ENCODE measurements around the gene ABHD14A.

The ABHD14A gene

DNA sequence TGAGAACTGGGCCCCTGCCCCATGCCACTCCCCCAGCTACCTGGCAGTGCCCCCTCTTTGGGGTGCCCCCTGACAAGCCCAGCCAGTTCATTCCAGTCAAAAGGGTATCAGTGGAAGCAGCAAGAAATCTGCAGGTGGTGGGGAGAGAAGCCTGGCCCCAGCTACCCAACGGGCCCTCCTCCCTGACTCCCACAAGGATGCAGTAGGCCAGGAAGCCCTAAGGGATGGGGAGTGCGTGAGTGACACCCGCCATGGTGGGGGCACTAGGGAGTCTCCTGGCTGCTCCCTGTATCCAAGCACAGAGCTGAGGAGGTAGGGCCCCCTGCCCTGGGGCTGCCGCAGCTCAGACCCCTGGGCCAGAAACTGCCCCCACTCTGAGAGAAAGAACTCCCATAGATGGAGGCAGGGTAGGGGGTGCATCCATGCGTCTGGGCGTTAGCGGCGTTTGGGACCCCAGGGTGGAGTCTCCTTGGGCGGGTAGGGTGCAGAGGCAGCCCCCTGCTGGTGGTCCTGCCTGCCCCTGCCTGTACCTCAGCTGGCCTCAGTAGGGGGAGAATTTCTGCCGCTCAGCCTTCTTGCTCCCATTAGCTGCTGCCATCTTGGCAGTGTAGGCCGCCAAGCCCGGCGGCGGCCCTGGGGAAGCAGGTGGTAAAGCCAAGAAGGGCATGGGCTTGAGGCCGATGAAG, 17.2 kb upstream of the ABHD14A start:
- DNase-seq = no peak

DNA sequence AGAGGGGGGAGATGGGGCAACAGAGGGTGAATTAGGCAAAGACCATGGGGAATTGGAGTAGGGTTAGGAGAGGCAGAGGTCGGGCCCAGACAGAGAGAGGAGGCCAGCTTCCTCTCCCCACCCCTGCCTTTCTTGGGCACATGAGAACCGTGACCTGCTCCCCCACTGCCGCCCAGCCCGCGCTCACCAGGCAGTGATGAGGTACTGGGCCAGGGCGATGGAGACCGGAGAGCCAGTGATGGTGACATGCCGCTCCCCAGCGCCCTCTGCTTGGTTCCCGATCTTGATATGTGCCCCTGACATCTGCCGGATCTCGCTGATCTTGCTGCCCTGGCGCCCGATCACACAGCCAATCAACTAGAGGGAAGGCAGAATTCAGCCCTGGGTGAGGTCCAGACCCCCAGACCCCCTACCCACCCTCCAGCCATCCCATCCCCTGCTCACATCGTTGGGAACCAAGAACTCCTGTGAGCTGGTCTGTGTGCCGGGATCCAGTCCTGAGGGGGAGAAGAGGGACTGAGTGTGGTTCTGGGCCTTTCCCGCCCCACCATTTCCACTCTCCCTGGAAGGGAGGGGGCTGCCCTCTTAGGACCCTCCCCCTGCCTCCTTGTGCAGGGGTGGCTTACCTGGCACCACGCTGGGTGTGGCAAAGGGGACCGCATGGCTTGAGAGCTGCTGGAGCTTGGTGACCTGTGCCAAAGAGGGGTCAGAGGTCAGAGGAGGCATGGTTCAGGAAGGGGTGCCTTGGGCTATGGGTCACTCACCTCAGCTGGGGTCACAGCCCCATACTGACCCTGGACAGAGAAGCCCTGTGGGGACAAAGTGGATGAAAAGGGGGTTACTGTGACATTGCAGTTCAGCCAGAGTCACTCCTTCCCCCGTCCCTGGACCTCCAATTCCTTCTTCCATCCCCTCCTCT, 16.0 kb upstream of the ABHD14A start:
- no peak for DNase-seq

DNA sequence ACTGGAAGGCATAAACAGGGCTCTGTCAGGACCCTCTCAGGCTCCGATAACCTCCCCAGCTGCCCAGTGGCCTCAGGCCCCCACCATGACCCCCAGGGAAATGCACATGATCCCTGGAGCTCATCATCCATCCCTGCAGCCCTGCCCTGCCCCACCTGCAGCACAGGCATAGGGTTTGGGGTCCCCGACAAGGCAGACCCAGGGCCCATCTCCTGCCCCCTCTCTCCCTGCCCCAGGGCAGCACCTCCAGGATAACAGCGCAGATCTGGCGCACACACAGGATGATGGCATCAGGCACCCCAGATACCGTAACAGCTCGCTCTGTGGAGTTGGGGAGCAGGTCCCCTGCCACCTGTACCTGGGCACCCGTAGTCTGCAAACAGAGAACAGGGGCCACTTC, 15.2 kb upstream of the ABHD14A start:
- no peak for DNase-seq

DNA sequence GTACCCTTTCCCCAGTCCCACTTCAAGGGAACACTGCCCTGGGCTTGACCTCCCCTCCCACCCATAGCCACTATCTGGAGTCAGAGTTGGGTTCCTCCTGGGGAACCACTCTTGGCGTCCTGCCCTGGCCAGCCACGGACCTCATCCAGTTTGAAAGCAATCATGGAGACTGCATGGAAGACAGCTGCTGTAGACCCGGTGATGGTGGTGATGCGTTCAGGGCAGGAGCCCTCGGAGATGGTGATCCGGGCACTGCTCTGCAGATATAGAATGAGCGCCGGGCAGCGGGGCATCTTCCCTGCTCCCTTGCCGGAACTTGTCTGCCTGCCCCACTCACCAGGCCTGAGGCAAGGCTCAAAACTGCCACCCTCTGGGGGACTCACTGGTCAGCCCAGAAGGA, 14.5 kb upstream of the ABHD14A start:
- no peak for DNase-seq

DNA sequence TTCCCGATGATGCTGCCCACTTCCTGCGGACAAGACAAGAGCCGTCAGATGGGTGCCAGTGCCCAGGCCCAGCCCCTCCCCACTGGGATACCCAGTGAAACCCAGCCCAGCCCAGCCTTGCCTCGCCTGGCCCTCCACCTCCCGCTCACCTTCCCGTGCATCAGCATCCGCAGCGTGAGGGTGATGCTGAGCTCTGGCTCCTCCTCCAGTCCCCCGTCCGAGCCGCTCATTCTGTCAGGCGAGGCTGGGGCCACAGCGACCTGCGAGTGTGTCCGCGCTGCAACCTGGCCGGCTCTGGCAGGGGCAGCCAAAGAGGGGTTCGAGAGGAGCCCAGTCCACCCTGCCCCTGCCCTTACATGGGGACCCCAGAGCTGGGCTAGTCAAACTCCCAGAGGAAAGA, 13.9 kb upstream of the ABHD14A start:
- no peak for DNase-seq

DNA sequence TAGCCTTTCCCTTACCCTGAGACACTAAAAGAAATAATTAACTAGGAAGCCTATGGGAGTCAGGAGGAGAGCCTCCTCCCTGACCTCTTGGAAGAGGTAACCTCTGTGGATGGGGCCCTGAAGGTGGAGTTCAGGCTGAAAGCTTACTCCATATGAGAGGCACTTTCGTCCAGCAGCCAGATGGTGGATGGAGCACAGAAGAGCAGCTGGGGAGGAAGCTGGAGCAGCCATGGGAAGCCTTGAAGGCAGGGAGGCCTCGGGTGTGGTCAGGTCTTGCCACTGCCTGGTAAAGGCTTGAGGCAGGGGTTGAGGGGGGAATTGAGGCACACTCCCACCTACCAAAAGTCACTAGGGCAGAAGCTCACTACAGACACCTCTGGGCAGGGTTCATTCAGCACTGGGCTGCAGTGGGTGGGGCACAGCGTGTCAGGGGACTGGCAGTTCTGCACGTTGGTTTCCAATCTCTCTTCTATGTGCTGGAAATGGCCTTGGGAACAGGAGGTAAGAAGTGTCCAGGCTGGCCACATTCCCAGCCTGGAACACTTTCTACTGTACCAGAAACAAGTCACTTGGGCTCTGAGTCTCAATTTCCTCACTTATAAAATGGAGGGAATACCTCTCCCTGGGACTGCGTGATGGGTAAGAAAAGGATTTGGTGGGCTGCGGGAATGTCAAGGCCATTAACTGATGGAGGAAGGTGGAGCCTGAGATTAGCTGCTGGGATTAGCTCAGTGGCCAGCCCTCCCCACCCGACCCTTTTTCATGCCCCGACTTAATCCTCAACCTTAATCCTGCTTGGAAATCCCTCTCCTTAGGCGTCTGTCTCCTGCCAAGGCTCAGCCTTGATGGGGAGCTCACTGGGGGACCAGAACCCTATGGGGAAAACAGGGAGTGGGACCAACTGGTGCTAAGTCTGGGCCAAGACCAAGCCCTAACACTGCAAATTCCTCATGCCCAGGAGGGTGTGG, 13.0 kb upstream of the ABHD14A start:
- DNase-seq = no peak

DNA sequence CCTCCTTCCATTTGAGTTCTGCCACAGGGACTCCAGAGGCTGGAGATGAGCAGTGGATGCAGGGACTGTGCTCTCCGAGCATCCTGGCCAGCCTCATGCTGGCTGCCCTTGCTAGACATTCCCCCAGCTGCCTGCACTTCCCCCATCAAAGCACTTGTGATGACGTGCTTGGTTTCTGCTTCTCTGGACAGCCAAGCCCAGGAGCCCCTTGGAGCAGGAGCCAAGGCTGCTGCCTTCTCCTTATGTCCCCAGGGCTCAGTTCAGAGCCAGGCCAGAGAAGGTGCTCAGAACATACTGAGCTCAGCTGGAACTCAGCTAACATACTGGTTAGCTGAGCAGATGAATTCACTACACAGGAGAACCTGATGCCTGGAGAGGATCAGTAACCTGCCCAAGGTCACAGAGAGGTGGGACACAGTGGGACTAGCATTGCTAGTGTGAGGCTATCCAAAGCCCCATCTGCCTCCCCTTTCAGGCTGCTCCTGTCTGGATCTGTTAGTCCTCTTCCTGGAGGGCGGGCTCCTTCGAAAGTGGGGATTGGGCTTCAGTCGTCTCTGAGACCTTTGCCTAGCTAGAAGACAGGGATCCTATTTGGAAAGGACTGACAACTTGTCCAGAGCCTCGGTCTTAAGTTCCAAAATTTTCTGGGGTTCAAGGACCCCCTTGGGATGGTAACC, 11.9 kb upstream of the ABHD14A start:
- DNase-seq = no peak

DNA sequence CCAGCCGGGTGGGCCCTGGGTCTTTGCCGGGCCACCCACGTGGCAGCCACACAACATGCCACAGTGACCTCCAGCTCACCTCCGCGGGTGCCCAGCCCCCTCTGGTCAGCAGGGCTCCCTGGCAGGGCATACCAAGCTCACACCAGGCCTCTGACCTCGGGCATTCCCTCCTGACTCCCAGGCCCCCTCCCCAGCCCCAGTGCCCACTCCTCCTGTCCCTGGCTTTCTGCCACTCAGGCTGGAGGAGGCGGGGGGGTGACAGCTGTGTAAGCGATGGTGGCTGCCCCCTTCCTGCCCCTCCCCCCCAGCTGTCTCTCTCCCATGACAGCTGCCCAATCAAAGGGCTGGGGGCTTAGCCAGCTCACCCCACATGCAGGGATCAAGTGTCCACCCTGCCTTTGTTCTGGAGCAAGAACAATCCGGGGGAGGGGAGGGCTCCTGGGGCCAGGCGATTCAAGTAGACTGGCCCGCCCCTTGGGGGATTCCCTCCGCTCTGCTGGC, 10.9 kb upstream of the ABHD14A start:
- DNase-seq = no peak

DNA sequence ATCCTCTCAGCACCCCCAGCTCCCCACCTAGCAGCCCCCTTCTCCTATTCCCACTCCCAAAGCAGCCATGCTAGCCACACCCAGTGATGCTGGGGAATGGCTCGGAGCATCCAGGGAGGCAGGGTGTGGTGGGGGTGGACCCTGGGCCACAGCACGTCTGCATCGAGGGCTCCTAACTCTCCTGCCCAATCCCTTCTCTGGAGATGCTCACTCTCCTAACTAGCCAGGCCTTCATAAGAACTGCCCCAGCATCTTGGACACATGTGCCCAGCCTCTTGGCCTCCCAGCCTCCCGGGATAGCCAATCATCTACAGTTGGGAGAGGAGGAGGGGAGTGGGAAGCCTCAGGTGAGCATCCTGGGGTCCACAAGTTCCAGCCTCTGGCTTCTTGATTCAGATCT, 10.3 kb upstream of the ABHD14A start:
- no peak for DNase-seq

DNA sequence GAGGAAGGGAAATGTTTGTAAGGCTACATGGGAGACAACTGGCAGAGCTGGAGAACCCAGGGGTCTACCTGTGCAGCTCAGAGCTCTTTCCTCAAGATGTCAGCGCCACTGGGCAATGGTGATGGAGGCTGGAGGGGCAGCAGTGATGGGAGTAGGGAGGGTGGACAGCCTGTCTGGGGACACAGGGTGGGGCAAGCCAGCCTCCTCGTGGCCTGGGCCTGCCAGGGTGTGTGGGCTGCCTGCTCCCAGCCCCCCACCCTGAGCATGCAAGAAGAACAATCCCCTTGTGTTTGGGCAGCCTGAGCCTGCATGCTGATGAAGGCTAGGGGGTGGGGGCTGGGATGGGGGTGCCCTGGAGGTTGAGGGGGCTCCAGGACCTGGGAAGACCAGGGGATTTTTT, 8.8 kb upstream of the ABHD14A start:
- DNase-seq = no peak

DNA sequence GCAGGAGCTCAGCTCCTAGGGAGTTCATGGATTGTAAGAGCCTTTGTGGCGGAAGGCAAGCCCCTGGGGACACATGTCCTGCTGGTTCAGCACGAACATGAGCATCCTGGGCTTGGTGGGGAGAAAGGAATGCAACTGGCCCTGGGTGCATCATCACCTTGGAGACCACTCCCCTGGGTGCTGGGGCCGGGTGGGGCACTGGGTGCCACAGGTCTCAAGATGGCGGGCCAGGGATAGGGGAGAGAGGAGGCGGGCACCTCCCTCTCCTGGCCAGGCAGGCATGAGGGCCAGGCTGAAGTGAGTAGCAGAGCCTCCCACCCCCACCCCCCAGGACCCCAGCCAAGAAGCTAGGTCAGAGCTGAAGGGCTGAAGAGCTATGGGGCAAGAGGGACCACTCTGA, 8.4 kb upstream of the ABHD14A start:
- DNase-seq = no peak

DNA sequence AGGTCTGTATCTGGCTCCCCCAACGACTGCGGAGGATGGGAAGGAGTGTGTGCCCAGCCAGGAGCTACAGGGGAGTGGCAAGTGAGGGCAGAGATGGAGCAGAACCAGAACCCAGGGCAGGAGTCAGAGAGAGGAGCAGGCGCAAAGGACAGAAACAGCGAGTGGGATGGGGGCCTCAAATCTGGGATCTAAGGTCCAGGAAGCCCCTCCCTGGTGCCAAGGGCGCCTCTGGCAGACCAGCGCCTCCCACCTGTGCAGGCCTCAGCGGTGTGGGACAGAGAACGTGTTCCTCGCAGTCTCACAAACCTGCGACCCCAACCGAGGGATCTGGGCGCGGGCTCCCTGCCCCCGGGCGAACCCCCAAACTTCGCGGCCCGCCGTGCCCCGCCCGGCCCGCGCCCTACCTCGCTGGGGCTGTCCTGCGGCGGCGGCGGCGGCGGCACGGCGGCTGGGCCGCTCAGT, 7.9 kb upstream of the ABHD14A start:
- peak; percentile 76 for DNase-seq

DNA sequence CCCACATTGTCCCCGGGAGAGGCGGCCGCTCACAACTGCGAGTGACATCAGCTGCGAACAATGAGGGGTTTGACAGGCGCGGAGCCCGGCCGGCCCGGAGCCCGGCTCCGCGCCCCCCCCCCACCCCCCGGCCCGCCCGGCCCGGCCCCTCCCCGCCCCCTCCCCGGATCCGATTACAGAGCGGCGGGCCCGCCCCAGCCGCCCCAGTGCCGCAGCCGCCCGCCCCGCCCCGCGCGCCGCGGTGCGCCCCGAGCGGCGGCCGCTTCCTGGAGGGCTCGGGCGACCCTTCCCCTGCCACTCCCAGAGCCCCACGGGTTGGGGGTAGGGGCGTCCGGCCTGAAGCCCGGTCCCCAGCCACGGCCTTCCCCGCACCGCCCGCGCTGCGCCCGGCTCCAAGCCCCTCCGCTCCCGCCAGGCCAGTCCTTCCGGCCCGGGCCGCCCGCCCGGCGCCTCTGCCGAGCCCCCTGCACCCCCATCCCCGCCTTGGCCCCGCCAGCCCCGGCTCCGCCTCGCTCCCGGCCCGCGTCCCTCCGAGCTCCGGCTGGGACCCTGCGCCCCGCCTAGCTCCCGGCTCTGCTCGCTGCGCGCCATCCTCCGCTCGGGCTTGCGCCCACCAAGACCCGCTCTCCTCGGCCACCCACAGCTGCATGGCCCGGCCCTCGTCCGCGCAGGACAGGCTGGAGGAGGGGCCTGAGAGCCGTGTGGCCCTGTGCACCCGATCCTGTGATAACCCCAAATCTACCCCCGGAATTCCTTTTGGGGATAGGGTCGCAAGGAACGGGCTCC, 7.3 kb upstream of the ABHD14A start, which contains the start of gene PCBP4:
PCBP4 (minus strand) TSS at position 71 of the 786 bp plus-strand sequence. CDS start 6,214 bp downstream, outside the sequence.
- DNase-seq = peak; percentile 73

DNA sequence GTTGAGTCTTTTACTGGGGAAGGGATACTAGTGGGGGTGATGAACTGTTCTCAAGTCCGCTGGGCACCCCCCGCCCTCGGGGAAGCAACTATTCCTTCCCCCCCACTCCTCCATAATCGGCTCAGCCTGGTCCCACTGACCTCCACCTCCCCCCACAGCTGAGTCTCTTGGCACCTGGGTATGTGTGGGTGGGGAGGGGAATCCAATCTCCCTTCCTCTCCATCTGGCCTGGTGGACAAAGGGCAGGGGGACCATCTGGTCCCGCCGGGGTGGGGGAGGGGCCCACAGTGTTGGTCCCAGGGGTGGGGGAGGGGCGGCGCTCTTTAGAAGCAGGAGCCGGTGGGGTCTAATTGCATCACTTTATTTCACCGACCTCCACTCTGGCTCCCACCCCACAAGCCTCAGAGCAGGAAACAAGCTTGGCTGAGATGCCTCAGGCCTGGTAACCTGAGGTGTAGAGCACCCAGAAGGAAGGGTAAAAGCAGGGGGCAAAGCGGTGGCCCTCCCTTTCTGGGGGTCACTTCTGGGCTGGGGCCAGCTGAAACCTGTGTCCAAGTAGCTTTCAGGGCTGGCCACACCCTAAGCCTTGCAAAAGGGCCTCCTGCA, 6.6 kb upstream of the ABHD14A start:
- DNase-seq = no peak

DNA sequence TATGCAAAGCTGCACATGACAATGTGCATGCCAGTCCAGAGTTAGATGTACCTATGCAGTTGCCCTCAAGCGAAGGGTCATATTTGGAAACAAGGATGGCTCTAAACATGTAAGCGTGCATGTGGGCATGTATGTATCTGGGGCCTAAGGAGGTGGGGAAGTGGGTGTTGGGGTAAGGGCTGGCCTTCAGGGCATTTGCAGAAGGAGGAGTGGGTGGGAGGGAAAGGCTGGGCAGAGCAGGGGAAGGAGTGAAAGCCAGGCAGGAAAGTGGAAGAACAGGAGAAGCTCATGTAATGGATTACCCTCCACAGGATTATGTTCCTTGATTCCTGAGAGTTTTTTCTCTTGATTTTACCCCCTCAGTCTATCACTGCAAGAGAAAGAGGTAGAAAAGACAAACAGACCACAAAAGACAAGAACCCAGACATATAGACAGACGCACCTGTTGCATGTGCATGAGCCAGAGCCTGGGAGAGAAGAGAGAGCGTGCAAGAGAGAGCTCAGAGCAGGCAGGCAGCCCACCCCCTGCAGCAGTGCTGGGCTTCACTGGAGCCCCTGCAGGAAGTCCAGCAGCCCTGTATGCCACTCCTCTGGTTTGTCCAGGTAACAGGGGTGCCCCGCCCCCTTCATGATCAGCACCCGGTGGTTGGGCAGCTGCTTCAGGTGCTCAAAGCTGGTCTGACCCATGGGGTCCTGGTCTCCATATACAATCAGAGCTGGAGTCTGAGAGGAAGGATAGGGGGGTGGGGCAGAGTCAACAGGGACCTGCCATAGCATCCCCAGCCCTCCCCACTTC, 5.8 kb upstream of the ABHD14A start:
- no peak for DNase-seq

DNA sequence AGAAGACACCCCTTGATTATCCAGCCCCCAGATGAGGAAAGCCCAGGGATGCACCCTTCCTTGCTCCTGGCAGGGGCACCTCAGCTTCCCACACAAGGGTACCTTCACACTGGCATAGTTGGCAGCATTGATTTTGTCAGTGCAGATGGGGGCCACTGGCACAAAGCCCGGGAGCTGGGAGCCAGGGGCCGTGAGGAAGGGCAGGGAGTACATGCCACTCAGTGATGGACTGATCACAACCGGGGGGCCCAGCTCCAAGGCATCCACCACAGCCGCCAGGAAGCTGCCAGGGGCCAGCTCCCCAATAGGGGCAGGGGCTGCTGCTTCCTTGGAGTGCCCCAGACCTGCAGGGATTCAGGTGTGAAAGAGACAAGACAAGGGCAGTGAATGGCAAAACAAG, 5.0 kb upstream of the ABHD14A start:
- no peak for DNase-seq

DNA sequence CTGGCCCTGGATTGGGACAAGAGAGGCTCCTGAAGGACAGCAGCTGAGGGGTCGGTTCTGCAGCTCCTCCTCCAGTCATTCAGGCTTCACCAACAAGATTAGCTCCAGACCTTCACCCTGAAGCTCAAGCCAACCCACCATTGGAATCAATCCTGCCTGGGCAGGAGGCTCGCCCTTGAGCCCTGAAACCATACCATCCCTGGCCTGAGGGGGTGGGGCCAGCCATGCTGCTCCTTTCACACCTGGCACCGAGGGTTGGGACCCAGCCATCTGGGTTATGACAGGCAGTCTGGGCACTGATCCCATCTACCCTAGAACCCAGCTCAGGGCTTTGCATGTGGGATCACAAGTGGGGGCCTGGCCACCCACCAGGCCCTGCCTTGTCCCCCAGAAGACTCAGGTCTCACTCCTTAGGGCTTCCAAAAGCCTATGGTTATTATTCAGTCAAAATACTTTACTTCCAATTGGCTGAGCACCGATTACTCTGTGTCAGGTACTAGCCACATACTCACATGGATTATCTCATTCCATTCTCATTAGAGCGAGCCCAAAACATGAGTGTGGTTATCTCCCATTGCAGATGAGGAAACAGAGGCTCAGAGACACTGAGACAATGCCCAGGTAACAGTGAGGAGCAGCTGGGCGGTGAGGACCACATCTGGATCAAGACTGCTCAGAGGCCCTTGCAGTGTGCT, 4.1 kb upstream of the ABHD14A start:
- no peak for DNase-seq

DNA sequence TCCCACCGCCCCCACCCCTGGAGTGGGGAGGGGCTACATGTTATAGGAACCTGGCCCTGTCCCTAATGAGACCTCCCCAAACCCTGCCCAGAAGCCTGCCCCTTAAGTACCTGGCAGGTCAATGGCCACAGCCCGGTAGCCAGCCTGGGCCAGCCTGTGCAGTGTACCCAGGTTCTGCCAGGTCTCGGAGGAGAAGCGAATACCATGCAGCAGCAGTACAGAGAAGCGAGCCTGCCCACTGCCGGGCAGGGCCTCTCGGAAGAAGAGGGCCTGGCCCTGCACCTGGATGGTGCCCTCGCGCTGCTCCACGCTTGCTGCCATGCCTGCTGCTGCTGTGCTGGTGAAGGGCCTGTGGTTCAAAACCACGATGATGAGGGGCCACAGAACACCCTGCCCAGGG, 3.5 kb upstream of the ABHD14A start:
- DNase-seq = no peak

DNA sequence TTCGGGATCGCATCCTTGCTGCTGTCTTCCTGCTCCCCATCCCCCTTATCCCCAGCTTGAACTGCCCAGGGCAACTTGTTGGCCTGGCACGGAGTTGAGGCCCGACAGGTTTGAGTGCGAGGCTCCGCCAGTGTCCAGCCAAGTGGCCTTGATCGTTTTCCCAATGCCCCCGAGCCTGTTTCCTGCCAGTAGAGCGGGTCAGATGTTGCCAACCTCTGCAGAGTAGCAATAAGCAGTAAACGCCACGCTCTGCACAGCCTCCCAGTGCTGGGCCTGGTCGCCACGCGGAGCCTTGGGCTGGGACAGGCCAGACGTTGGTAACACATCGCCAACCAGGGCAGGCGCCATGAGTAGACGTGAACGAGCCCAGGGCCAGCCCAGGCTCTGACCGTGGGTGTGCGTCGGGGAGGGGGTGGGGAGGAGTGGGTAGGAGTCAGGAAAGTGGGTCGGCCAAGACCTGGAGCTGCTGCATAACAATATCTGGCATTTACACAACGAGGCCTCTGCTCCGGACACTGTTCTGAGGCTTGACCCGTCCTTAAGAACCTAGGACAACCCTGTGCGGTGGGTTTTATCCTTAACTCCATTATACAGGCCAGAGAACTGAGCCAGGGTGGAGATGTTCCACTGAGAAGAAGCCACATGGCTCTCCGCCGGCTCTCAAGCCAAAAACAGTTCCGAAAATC, 444 bp upstream of the ABHD14A start:
- no peak for DNase-seq

Data from activated CD8-positive, alpha-beta memory T cell treated with anti-CD3 and anti-CD28 coated beads for 24 hours (primary cell).